Cardiac muscle cell (in vitro differentiated cells and primary cell): ENCODE data around the gene PRKRA. TPM values are rescaled to one million over a fixed set of nuclear protein-coding genes. Genes with fewer than 3 reads are reported as not detected.
A peak's percentile ranks its signal among the peaks of the same experiment; 100 is the strongest.
"Not testable (repeated sequence)": the region's sequence is repeated elsewhere in the genome, so short reads cannot be mapped to it uniquely, and the experiment has no call there.

Experiments used
- DNase-seq, 2 donors: peaks; one replicate each; pipeline versions ENCODE4 v3.0.0 to v3.0.0-alpha.2; 2010 to 2017; ENCODE audit warnings: low read depth in 1 of 2, low spot score in 1 of 2
- H3K27ac ChIP-seq: fragments of 200-600 bp; sonication (generic); 2 replicates; pipeline ENCODE4 v1.5.1; 2016
- H3K27me3 ChIP-seq: fragments of 200-600 bp; sonication (generic); 2 replicates; pipeline ENCODE4 v1.6.0; 2016; ENCODE audit warnings: control low read depth
- H3K36me3 ChIP-seq: fragments of 200-600 bp; sonication (generic); 2 replicates; pipeline ENCODE4 v1.5.1; 2016; ENCODE audit warnings: control low read depth
- H3K4me1 ChIP-seq: fragments of 200-600 bp; sonication (generic); 2 replicates; pipeline ENCODE4 v1.8.1; 2017; ENCODE audit warnings: low read depth, mild to moderate bottlenecking, mixed run types
- H3K4me3 ChIP-seq: fragments of 200-600 bp; sonication (generic); 2 replicates; pipeline ENCODE4 v1.5.1; 2016; ENCODE audit warnings: mild to moderate bottlenecking
- H3K9me3 ChIP-seq: fragments of 200-600 bp; sonication (generic); 2 replicates; pipeline ENCODE4 v1.5.1; 2017; ENCODE audit warnings: low read depth, mild to moderate bottlenecking, control low read depth
- polyA plus RNA-seq: library from polyadenylated mRNA; unstranded; fragments of >200 nt; fragmentation: Nextera tagmentation; extraction: Ambion mirVana; gene quantifications from 2 replicates; pipeline ENCODE4 v1.2.1, GENCODE V29; 2016
- total RNA-seq: library from RNA; depleted of rRNA; stranded (reverse); fragments of >200 nt; gene quantifications from 2 replicates; pipeline ENCODE4 v1.2.3, GENCODE V29; 2016
- TF ChIP-seq, protein P1 (sequence below): IDR thresholded peaks from 2 replicates; pipeline ENCODE4 v1.5.1; 2012; ENCODE audit warnings: low read depth, mild to moderate bottlenecking, low read length

The PRKRA gene
- total and polyA plus RNA-seq, 2 experiments from 2014 or later = 76.1 to 78.5 TPM

DNA sequence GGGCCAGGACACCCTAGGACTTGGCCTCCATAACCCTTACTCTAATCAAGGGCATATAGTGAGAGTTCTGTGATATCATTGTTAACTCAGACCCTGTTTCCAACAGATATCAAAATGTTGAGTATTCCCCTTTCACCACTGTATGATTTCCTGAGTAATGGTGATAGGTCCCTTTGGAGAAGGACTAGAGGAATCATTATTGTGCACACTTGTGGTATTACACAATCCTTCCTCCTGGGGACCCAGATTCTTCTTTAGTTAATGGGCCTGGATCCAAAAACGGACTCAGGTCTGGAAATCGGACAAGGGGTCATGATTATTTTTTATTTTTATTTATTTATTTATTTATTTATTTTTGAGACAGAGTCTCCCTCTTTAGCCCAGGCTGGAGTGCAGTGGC lies 23.5 kb downstream of the PRKRA start:
- TF ChIP-seq, protein P1, sequence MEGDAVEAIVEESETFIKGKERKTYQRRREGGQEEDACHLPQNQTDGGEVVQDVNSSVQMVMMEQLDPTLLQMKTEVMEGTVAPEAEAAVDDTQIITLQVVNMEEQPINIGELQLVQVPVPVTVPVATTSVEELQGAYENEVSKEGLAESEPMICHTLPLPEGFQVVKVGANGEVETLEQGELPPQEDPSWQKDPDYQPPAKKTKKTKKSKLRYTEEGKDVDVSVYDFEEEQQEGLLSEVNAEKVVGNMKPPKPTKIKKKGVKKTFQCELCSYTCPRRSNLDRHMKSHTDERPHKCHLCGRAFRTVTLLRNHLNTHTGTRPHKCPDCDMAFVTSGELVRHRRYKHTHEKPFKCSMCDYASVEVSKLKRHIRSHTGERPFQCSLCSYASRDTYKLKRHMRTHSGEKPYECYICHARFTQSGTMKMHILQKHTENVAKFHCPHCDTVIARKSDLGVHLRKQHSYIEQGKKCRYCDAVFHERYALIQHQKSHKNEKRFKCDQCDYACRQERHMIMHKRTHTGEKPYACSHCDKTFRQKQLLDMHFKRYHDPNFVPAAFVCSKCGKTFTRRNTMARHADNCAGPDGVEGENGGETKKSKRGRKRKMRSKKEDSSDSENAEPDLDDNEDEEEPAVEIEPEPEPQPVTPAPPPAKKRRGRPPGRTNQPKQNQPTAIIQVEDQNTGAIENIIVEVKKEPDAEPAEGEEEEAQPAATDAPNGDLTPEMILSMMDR = no peak
- Histone ChIP-seq H3K4me1 (no peaks in the 10 kb centered on the region), H3K36me3 (peaks cover 26% of the 10 kb centered on the region), H3K9me3 (no peaks in the 10 kb centered on the region), H3K27ac (no peak overlapping the region), H3K27me3 (no peaks in the 10 kb centered on the region), H3K4me3 (no peak overlapping the region)
- DNase-seq = no peak

GRCh38 chr2:178426388-178426787 lies 24.6 kb downstream of the PRKRA start:
- H3K27me3 ChIP-seq = no peaks in the 10 kb centered on the region
- H3K36me3 ChIP-seq = peaks cover 15% of the 10 kb centered on the region
- DNase-seq = peak in 1 of 2 donors; percentile 26
- no peaks in the 10 kb centered on the region for H3K4me1 ChIP-seq
- no peak overlapping the region for H3K27ac ChIP-seq
- no peaks in the 10 kb centered on the region for H3K9me3 ChIP-seq
- TF ChIP-seq, protein P1 = no peak
- no peak overlapping the region for H3K4me3 ChIP-seq

GRCh38 chr2:178425255-178425827 lies 25.6 kb downstream of the PRKRA start:
- no peak for DNase-seq
- Histone ChIP-seq H3K27me3 (no peaks in the 10 kb centered on the region), H3K4me1 (no peaks in the 10 kb centered on the region), H3K4me3 (no peak overlapping the region), H3K9me3 (no peaks in the 10 kb centered on the region), H3K36me3 (peaks cover 7% of the 10 kb centered on the region), H3K27ac (no peak overlapping the region)
- TF ChIP-seq, protein P1 = no peak

DNA sequence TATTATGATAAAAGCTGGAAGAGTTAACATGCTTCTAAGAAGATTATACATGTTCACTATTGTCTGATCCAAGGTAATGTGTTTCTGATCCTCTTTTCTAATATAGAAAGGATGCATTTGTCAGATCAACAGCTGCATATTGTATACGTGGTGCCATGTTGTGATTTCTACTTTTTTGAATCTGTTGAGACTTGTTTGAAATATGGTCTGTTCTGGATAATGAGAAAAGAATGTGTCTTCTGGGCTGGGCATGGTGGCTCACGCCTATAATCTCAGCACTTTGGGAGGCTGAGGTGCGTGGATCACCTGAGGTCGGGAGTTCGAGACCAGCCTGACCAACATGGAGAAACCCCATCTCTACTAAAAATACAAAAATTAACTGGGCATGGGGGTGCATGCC lies 27.2 kb downstream of the PRKRA start:
- not testable (repeated sequence) for H3K4me3 ChIP-seq, DNase-seq, H3K4me1 ChIP-seq, H3K27ac ChIP-seq, H3K9me3 ChIP-seq, H3K36me3 ChIP-seq, H3K27me3 ChIP-seq

GRCh38 chr2:178422097-178422496 lies 28.9 kb downstream of the PRKRA start:
- TF ChIP-seq, protein P1 = no peak
- no peak for DNase-seq
- Histone ChIP-seq H3K27ac (no peak overlapping the region), H3K9me3 (no peaks in the 10 kb centered on the region), H3K4me3 (no peak overlapping the region), H3K36me3 (no peaks in the 10 kb centered on the region), H3K27me3 (no peaks in the 10 kb centered on the region), H3K4me1 (no peaks in the 10 kb centered on the region)

- Histone ChIP-seq H3K36me3 (no peaks in the 10 kb centered on the region), H3K4me3 (no peak overlapping the region), H3K4me1 (no peaks in the 10 kb centered on the region), H3K27ac (no peak overlapping the region), H3K27me3 (no peaks in the 10 kb centered on the region), H3K9me3 (no peaks in the 10 kb centered on the region)
- TF ChIP-seq, protein P1 = no peak
- DNase-seq = no peak
These were observed 30.4 kb downstream of the PRKRA start for GRCh38 chr2:178420463-178420999.
